ENCODE data around the gene RTKN2.
A peak's percentile ranks its signal among the peaks of the same experiment; 100 is the strongest.

RTKN2 gene

GRCh38 chr10:62217683-62218082, 51.0 kb downstream of the RTKN2 start:
- no peak for DNase-seq (ENCODE audit: low read depth)

- DNase-seq (ENCODE audit: low read depth), result no peak
Observed at GRCh38 chr10:62214364-62214874, 54.2 kb downstream of the RTKN2 start.

- no peak for DNase-seq (ENCODE audit: low read depth)
Observed at GRCh38 chr10:62205750-62206399, 62.8 kb downstream of the RTKN2 start.

- DNase-seq (ENCODE audit: low read depth), result no peak
Observed at GRCh38 chr10:62199584-62199983, 69.1 kb downstream of the RTKN2 start.

GRCh38 chr10:62196528-62196927, 72.1 kb downstream of the RTKN2 start:
- DNase-seq (ENCODE audit: low read depth), result no peak

GRCh38 chr10:62195675-62195926, 73.0 kb downstream of the RTKN2 start:
- no peak for DNase-seq (ENCODE audit: low read depth)

- DNase-seq (ENCODE audit: low read depth), result no peak
Observed at GRCh38 chr10:62194924-62195674, 73.5 kb downstream of the RTKN2 start.

- no peak for DNase-seq (ENCODE audit: low read depth)
Observed at GRCh38 chr10:62193479-62193878, 75.2 kb downstream of the RTKN2 start.

GRCh38 chr10:62189131-62189530, 79.5 kb downstream of the RTKN2 start:
- no peak for DNase-seq (ENCODE audit: low read depth)

- DNase-seq (ENCODE audit: low read depth), result no peak
Observed at GRCh38 chr10:62188021-62188616, 80.5 kb downstream of the RTKN2 start.

- no peak for DNase-seq (ENCODE audit: low read depth)
Observed at GRCh38 chr10:62186999-62187675, 81.5 kb downstream of the RTKN2 start.

GRCh38 chr10:62185919-62186692, 82.5 kb downstream of the RTKN2 start:
- no peak for DNase-seq (ENCODE audit: low read depth)

- no peak for DNase-seq (ENCODE audit: low read depth)
Observed at GRCh38 chr10:62183857-62184795, 84.5 kb downstream of the RTKN2 start.

GRCh38 chr10:62183442-62183841, 85.2 kb downstream of the RTKN2 start:
- peak; percentile 18 for DNase-seq (ENCODE audit: low read depth)

- no peak for DNase-seq (ENCODE audit: low read depth)
Observed at GRCh38 chr10:62182595-62182994, 86.0 kb downstream of the RTKN2 start.

- DNase-seq (ENCODE audit: low read depth), result no peak
Observed at GRCh38 chr10:62182171-62182570, 86.5 kb downstream of the RTKN2 start.

GRCh38 chr10:62180677-62181076, 88.0 kb downstream of the RTKN2 start:
- no peak for DNase-seq (ENCODE audit: low read depth)

- DNase-seq (ENCODE audit: low read depth), result no peak
Observed at GRCh38 chr10:62178568-62178967, 90.1 kb downstream of the RTKN2 start.

- DNase-seq (ENCODE audit: low read depth), result no peak
Observed at GRCh38 chr10:62177111-62177510, 91.5 kb downstream of the RTKN2 start.

GRCh38 chr10:62175251-62175650, 93.4 kb downstream of the RTKN2 start:
- DNase-seq (ENCODE audit: low read depth), result no peak

GRCh38 chr10:62172465-62172864, 96.2 kb downstream of the RTKN2 start:
- no peak for DNase-seq (ENCODE audit: low read depth)

All from activated T-helper 1 cell treated with Interleukin-2 at 50 U/mL for 16 hours (primary cell).